GM06990 (cell line): ENCODE data around the gene SORCS3.

Experiments
- DNase-seq: peaks from one replicate; pipeline ENCODE4 v3.0.0-alpha.2; 2011; ENCODE audit not compliant: insufficient read length; ENCODE audit errors: extremely low read depth
- H3K27me3 ChIP-seq: replicated peaks from 2 replicates; pipeline ENCODE4 v1.6.0; 2011; ENCODE audit warnings: low read length; ENCODE audit not compliant: control insufficient read depth, insufficient read depth
- H3K36me3 ChIP-seq: 2 replicates; pipeline ENCODE4 v1.5.1; 2011; ENCODE audit warnings: low read length; ENCODE audit not compliant: control insufficient read depth, insufficient read depth
- H3K4me3 ChIP-seq: replicated peaks from 2 replicates; pipeline ENCODE4 v1.5.1; 2011; ENCODE audit warnings: low read depth, mild to moderate bottlenecking, control low read depth, low read length
- CTCF ChIP-seq: IDR thresholded peaks from 2 replicates; pipeline ENCODE4 v1.5.1; 2011; ENCODE audit warnings: low read length, control low read depth, mild to moderate bottlenecking, inconsistent platforms; ENCODE audit not compliant: insufficient read depth, poor library complexity, severe bottlenecking

SORCS3 gene

GRCh38 chr10:104957178-104957841, 316.2 kb downstream of the SORCS3 start:
- Histone ChIP-seq H3K27me3 (no peaks in the 10 kb centered on the region), H3K4me3 (no peak overlapping the region), H3K36me3 (no peaks in the 10 kb centered on the region)
- no peak for DNase-seq
- no peak for TF ChIP-seq CTCF

DNA sequence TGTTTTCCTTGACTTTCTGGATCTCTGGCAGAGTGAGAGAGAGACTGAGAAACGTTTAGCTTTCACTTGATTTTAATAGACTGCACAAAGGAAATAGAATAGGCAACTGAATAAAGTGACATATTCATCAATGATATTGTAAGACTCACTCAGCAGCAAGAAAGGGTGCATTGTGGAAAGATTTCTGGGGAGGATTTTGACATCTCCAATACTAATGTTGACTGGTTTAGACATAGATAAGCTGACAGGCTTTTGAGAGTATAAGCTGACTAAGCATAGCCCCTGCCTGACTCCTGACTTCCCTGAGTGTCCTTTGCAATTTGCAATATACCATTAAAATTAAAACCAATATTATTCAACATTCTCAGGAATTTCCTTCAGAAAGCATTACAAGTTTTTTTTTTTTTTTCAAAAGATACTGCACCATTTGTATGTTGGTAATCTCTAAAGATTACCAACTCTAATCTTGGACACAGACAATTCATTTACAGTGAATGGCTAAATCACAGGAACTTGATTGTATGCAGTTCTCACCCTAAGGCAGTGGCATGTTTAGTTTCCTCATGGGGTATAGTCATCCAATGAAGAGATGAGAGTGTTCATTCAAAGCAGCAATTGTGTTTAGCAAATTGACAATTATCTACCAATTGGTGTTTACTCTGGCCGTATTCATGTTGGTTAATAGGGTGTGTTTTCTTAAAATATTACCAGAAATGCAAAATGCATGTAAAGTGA, 325.6 kb downstream of the SORCS3 start:
- no peaks in the 10 kb centered on the region for H3K36me3 ChIP-seq
- DNase-seq: no peak
- no peaks in the 10 kb centered on the region for H3K27me3 ChIP-seq
- no peak for TF ChIP-seq CTCF
- no peak overlapping the region for H3K4me3 ChIP-seq

DNA sequence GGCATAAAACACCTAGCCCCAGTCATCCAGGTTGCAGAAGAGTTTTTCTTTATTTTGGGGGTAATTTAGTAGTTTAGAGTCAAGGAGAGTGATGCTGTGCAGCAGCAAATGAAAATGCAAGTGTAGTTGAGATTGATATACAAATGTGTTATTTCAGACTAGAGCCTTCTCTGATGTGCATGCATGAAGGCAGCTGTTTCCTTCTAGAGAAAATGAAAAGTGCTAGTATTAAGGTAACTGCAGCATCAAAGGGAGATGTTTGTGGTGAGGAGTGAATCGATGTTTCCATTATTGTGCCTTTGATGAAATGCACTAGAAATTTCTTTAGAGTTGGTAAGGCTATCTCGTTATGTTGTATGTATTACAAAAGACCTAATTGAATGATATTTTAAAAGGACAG, 339.3 kb downstream of the SORCS3 start:
- Histone ChIP-seq H3K27me3 (no peaks in the 10 kb centered on the region), H3K4me3 (no peak overlapping the region), H3K36me3 (no peaks in the 10 kb centered on the region)
- TF ChIP-seq CTCF: no peak
- DNase-seq: no peak

DNA sequence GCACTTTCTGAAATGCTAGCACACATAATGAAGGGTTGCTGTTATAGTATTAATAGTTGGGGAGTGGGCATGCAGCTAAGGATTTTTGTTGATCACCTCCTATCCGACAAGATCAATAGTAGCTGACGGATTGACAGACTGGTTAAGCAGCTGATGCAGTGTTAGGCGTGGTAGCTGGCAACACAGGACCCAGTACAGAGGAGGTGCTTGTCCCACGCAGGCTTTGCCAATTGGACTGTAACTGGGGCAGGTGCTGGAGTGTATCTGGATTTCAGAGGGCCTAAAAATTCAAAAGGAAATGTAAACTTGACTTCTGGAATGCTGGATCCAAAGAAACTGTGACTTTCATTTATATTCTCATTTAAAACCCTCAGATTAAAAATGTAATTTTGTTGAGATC, 340.9 kb downstream of the SORCS3 start:
- Histone ChIP-seq H3K4me3 (no peak overlapping the region), H3K27me3 (no peaks in the 10 kb centered on the region), H3K36me3 (no peaks in the 10 kb centered on the region)
- DNase-seq: no peak
- TF ChIP-seq CTCF: no peak

GRCh38 chr10:104988686-104989085, 347.6 kb downstream of the SORCS3 start:
- TF ChIP-seq CTCF: no peak
- DNase-seq: no peak
- Histone ChIP-seq H3K36me3 (no peaks in the 10 kb centered on the region), H3K4me3 (no peak overlapping the region), H3K27me3 (no peaks in the 10 kb centered on the region)

- Histone ChIP-seq H3K27me3 (no peaks in the 10 kb centered on the region), H3K36me3 (no peaks in the 10 kb centered on the region), H3K4me3 (no peak overlapping the region)
- DNase-seq: no peak
- TF ChIP-seq CTCF: no peak
These were observed 348.8 kb downstream of the SORCS3 start for GRCh38 chr10:104989880-104990279.
